ENCODE measurements around the gene LIMS2.
A peak's percentile ranks its signal among the peaks of the same experiment; 100 is the strongest.

LIMS2 gene

DNA sequence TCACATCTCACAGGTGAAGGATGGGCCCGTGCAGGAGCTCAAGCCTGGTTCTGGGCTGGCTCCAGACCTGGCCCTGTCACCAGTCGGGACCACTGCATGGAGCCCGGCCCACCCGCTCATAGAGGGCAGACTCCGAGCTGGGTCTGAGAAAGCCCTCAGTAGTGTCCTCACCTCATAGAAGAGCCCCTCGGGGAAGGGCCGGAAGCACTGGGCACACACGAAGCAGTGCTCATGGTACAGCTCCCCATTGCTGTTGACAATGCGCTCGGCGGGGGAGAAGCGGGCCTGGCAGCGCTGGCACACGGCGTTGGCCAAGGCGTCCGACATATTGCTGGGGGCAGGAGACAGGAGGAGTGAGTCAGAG, 18.1 kb downstream of the LIMS2 start:
- DNase-seq (ENCODE audit: low spot score), result no peak

DNA sequence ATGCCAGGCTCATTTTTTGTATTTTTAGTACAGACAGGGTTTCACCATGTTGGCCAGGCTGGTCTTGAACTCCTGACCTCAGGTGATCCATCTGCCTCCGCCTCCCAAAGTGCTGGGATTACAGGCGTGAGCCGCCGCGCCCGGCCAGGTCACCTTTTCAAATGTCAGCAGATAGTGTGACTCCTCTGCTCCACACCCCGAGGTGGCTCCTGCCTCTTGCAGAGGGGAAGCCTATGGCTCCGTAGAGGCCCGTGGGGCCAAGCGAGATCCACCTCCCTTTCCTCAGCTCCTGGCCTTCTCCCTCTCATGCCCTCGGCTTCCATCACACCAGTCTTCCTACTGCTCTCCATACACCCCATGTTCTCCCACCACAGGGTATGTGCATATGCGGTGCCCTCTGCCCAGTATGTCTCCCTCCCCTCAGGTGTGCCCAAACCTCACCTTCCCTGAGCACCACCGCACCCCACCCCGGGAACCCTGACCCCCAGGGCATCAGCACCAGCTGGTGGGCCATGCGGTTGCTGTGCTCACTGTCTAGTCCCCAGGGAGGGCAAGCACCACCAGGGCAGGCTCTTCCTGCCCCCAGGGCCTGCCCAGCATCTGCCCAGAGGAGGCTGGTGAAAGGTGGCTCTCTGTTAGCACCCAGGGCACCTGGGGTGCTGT, 18.6 kb downstream of the LIMS2 start:
- DNase-seq (ENCODE audit: low spot score), result no peak

DNA sequence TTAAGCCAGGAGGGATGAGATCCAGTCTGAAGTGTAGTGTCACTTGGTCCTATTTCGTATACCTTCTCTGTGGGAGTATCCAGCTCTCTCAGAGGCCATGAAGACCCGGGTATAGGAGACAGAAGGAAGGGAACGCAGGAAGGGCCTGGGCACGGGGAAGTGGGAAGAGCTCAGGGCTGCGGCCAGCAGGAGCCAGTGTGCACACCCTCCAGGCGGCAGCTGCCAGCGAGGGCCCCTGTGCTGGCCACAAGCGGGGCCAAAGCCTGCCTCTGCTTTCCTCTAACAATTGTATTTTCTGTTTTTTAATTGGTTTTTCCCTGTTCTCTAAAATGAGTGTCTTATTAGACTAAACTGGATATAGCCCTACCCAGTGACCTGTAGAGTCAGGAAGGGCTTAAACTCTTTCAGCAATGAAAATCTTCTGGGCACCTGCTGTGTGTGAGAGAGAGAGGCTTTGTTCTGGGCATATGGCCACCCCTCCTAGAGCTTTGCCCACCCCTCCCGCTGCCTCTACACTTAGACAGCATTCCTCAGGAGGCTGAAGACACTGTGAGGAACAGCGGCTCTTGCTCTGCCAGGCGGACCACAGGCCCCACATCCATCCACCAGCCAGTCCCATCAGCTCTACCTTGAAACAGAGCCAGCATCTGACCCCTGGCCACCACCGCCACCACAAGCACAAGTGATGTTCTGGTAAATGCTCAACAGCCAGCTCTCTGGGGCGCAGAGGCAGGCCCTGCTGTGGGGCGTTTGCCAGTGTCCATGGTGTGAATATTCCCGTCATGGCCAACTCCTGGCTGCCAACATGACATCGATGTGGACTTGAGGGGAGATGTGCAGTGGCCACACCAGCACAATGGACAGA, 19.9 kb downstream of the LIMS2 start:
- DNase-seq (ENCODE audit: low spot score), result no peak

DNA sequence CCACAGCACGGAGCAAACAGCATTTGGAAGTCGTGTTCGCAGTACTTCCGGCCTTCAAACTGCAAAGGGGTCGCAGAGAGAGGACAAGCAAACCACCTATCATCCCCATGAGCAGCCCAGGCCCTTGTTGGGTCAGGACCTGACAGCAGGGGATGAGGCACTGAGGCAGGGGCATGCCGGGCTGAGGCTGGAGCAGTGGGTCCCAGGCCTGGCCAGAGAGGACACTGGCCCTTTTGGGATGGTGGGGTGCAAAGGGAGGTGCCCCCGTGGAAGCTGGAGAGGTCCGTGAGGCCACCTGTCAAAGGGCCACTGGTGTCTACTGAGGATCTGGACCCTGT, 20.5 kb downstream of the LIMS2 start:
- DNase-seq (ENCODE audit: low spot score), result no peak

DNA sequence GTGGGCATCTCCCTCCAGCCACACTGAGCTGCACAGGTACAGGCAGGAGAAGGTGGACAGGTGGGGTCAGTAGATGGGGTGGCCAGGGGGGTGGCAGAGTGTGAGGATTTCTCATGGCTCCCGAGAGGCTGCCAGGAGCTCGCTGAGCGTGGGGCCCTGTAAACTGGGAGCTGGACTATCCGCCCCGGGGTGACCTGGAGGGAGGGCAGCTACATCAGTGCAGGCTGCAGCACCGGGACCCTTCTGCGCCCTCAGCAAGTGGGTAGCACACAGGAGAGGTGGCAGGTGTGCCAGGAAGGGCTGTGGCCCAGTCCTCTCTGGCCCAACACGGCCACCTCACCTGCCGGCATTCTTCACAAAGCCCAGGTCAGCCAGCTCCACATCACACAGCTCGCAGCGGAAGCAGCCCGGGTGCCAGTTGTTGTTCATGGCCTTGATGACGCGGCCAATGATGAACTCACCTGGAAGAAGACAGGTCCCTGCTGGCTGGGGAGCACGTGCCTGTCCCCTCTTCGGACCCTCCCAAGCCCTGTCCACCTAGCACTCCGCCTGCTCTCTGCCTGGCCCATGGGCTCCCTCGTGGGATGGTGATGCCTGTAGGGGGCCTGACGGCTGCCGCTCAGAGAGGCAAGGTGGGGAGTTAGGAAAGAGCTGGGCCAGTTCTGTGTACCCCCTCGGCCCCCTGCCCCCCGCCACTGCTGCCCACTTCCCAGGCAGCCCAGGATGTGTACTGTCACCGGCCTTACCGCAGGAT, 21.1 kb downstream of the LIMS2 start:
- no peak for DNase-seq (ENCODE audit: low spot score)

DNA sequence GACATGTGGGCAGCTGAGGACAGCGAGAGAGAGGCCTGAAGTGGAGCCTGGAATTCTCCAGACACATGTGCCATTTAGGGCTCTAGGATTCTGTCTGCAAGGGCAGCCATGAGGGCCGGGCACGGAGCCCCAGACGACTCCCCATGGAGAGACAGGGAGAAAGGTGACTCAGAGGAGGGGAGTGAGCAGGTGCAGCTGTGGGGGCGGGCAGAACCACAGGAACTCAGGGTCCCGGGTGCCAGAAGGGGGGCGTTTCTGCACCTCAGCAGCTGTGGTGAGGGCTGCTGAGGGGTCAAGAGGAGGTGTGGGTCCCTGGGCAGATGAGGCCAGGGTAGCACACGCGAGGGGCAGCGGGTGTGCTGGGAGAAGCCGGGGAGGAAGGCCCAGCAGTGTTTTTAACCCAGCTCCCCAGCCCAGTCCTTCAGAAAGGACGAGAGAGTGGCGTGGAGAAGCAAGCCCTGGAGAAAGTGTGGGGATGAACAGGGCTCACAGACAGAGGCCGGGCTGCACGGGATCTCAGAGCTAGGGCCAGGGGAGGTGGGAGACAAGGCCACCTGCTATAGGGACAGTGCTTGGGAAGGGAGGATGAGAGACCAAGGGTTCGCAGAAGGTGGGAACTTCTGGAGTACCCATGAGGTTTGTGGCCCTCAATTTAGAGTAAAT, 21.8 kb downstream of the LIMS2 start:
- no peak for DNase-seq (ENCODE audit: low spot score)

DNA sequence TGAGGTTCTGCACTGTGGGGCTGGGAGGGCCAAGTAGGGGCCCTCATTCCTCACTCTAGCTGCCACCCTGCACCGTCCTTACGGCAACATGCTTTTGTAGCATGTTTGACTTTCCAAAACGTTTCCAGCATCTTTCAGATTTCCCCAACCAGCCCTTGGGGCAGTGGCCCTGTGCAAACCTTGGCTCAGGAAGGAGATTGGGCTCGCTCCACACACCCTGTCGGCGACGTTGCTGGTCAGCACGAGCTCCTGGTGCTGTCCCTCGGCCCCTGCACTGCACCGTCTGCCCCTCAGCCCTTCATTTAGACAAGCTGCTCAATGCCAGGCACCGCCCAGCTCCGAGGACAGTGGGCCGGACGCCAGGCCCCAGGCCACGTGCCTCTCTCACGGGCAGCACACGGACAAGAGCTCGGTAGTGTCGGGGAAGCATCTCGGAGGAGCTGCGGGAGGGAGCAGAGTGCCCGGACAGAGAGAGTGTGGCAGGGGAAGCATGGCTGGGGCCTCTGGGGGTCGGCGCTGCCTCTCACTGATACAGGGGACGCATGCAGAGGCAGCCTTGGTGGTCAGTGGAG, 22.5 kb downstream of the LIMS2 start:
- DNase-seq (ENCODE audit: low spot score), result no peak

DNA sequence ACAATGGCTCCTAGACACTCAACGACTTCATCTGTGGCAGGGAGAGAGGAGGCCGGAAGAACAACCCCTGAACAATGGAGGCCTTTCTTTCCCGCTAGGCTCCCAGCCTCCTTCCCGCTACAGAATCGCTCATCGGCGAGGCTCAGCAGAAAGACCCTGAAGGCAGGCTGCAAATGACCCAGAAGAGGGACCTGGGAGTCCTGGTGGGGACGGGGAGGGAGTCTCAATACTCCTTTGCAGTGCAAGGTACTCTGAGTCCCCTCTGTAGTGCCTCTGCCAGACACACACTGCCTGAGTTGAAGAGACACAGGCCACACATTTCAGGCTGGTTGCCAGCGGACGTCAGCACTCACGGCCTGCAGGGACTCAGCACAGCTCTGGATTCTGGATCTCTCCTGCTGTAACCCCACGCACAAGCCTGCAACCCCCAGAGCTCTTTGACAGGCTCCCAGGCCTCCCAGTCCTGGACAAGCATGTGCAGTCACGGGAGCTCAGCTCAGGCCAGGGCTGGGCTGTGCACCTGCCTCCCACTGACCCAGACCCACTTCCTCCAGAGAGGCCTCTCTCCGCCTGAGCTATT, 23.3 kb downstream of the LIMS2 start:
- no peak for DNase-seq (ENCODE audit: low spot score)

DNA sequence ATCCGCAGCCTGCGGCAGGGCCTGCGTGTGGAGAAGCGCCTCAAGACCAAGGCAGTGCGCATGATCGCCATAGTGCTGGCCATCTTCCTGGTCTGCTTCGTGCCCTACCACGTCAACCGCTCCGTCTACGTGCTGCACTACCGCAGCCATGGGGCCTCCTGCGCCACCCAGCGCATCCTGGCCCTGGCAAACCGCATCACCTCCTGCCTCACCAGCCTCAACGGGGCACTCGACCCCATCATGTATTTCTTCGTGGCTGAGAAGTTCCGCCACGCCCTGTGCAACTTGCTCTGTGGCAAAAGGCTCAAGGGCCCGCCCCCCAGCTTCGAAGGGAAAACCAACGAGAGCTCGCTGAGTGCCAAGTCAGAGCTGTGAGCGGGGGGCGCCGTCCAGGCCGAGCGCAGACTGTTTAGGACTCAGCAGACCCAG, 23.9 kb downstream of the LIMS2 start:
- DNase-seq (ENCODE audit: low spot score), result no peak

DNA sequence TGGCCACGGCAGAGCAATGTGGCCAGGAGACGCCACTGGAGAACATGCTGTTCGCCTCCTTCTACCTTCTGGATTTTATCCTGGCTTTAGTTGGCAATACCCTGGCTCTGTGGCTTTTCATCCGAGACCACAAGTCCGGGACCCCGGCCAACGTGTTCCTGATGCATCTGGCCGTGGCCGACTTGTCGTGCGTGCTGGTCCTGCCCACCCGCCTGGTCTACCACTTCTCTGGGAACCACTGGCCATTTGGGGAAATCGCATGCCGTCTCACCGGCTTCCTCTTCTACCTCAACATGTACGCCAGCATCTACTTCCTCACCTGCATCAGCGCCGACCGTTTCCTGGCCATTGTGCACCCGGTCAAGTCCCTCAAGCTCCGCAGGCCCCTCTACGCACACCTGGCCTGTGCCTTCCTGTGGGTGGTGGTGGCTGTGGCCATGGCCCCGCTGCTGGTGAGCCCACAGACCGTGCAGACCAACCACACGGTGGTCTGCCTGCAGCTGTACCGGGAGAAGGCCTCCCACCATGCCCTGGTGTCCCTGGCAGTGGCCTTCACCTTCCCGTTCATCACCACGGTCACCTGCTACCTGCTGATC, 24.4 kb downstream of the LIMS2 start:
- DNase-seq (ENCODE audit: low spot score), result no peak

DNA sequence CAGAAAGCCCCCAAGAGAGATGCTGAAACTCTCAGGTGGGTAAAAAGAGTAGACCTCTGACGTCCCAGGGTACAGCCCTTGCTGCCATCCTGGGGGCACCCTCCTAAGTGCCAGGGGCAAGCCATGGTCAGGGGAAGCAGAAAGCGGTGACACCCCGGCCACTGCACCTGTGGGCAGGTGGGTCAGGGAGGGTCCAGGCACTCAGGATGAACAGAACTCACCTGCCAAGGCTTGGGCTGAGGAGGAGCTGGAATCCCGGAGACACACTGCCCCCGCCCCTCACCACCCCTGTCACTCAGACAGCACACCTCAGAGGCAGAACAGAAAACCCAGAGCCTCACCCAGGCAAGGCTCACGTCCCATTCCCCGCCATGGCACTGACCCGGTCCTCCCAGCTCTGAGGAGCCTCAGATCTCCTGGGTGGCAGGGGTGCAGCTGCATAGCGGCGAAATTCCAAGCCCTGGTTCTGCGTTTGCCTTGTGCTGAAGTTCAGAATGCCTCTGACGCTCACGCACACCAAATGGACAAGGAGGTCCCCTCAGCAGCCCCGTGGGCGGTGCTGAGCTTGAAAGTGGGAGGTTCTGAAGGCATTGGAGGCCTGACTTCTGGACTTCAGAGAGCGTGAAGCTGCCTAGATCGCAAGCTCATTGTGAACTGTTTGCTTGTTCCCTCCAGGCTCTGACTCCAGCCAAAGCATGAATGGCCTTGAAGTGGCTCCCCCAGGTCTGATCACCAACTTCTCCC, 25.1 kb downstream of the LIMS2 start:
- DNase-seq (ENCODE audit: low spot score), result no peak

DNA sequence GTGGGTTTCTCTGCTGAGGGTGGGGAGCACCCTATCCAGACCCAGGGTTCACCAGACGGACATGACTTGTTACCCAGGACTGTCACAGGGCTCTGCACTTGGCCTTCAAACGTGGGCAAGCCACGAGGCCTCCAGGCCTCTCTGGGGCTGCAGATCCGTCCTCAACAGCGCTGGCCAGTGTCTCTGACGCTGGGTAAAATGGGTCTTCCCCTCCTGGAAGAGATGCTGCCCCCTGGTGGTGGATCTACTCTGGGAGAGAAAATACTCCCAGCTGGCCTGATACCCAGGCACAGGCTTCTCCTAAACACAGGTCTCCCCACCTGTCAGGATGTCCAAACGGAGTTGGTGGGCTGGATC, 25.7 kb downstream of the LIMS2 start:
- peak; percentile 77 for DNase-seq (ENCODE audit: low spot score)

DNA sequence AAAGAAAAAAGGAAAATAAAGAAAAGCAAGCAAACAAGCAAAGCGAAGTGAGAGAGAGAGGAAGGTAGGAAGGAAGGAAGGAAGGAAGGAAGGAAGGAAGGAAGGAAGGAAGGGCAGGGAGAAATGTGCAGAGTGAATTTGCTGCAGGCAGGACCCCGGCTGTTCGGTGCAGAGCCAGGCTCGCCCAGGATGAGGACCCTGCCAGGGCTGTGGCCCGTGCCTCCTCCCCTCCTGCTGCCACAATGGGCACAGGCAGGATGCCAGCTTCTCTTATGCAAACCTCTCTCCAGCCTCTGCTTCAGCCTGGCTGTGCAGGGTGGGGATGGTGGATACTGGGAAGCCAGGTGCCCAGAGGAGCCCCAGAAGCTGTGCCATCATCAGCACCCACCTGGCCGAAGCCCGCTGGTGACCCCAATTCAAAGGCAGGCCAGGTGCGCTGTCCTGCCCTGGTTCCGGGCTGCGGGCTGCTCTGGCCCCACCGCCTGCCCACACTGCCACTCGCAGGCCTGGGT, 26.2 kb downstream of the LIMS2 start:
- DNase-seq (ENCODE audit: low spot score), result no peak

DNA sequence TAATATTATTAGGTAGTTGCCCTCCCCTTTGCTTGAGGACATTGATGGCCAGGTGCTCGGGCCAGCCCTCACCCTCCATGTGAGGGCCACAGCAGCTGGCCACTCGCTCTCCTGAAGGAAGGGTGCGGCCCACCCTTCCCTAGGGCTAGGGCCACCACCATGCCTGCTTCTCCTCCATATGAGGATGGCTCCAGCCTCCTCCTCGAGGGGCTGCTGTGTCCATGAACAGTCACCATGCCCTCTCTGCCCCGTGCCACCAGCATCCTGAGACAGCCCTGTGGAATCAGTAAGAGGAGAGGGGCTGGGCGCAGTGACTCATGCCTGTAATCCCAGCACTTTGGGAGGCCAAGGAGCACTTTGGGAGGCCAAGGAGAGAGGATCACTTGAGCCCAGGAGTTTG, 27.0 kb downstream of the LIMS2 start:
- DNase-seq (ENCODE audit: low spot score), result no peak

DNA sequence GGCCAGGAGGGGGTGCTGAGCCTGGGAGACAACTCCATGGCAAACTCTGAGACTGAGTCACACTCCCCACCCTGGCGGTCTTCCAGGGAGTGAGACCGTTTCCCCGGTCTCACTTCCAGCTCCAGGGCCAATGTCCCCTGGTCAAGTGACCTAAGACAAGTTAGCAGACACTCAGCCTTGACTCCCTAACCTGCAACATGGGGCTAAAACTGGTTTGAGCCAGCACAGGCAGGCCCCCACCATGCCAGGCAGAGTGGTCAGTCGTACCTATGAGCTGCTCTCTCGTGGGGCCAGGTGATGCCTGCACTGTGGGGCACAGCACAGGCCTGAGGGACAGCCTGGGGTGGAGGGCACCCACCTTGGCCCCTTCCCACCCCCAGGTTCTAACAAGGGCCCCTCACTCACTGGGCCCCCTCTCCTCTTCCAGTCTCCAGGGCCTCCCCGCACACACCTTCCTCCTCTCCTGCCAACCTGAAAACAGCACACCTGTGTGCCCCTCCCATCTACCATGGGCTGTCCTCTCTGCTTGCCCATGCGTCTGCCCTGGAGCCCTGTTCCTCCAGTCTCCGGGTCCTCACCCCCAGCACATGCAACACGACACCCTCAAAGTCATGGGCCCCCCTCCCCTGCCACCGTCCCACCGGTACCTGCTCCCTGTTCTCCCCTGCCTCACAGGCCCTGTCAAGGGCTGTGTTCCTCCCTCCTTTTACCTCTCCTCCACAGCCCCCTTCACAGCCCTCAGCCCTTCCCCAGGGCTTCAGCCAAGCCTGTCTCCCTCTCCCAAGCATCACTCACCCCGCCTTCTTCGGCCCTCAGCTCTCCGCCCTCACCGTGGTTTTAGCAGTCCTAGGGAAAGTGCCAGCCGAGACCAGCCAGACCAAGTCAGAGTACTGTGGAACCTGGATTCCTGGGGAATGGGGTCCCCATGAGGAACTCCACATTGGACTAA, 27.8 kb downstream of the LIMS2 start:
- no peak for DNase-seq (ENCODE audit: low spot score)

DNA sequence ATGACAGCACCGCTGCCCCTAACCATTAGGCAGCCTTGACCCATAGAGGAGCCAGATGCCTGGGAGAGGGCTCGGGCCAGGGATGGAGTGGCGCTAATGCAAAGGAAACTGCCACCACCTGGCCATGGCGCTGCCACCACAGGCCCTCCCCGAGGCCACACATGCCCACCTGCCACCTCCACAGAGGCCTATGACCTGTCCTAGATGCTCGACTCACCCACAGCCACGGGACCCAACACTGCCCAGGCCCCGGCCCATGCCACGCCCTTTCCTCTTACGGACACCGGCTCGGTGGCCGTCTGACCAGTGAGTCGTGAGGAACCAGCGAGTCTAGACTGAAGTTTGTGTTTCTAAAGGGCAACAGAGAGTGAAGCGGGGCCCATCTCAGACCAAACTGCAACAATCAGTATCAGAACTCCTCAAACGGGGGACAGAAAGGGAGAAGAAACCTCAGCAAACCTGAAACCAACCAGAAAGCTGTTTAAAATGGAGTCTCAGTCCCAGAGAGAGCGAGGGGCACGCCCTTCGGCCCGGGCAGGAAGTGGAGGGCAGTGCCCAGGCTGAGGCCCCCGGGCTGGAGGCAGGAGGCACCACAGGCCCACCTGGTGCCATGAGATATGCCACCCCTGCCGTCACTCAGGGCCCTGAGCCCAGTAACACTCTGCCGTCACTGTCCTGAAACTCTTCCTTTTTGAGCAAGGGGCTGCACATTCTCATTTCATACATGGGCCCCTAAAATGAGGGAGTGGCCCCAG, 28.7 kb downstream of the LIMS2 start:
- DNase-seq (ENCODE audit: low spot score), result no peak

DNA sequence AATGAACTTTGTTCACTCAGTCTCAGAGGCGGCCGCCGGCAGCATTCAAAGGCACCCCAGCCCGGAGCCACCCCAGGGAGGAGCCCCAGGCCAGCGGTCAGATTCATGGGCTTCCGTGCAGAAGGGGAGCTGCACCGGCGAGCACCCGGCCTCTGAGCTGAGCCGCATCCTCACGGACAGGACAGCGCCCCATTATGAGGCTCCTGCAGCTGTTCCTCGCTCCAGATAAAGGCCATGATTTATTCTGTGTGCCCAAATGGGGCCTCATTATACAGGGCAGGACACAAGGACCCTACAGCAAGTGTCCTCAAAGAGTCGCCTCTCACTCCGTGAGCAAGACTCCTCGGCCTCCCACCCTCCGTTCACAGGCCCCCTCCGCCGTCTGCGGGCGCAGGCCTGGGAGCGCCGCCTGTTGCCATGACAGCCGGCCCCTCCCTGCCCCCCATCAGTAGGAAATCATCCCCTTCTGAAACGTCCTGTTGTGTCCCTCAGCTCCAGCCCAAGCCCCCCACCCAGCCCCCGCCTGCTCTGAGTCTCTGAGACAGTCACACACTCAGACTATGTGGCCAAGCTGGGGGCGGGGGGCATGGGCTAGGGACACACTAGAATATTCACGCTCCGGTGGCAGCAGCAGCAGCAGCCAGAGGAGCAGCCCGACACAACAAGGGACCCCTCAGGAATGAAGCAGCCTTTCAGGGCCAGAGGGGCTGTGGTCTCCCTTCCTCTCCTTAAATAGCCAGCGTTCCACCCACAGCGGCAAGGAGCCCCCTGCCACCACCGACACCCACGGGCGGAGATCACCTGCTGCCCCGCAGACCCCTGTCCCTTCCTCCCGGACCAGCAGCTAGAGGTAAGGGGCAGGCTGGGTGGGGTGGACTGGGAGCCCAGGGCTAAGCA, 29.7 kb downstream of the LIMS2 start, which contains the start of gene GPR17:
Gene GPR17 (plus strand): TSS at position 759 of the 897 bp plus-strand sequence. CDS start 4,583 bp downstream, outside the sequence.
- no peak for DNase-seq (ENCODE audit: low spot score)

DNA sequence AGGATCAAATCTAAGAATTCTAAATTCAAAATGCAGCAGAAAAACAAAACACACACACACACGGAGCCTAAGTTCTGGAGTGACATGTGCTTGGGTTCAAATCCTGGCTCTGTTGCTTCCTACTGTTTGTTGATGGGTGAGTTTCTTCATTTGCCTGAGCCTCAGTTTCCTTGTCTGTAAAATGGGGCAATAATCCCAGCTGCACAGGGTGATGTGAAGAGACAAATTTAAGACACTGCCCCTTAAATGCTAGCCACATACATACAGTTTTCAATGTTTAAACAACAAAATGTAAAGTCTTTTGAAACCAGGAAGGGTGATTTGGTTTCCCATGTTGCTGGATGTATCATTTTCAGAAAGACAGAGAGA, 30.3 kb downstream of the LIMS2 start:
- no peak for DNase-seq (ENCODE audit: low spot score)
